Stimulated activated effector memory CD8-positive, alpha-beta T cell treated with anti-CD3 and anti-CD28 coated beads, Interleukin-12 subunit alpha, Interleukin-12 subunit beta, amount 100 ng/mL, for 72 hours (primary cell): ENCODE data around the gene GSE1.

Experiments
- ATAC-seq: fragments of 150-1000 bp; cut with Tn5 transposase; 2 replicates; pipeline ENCODE4 v1.10.0; 2021
- DNase-seq, 2 donors: peaks; one replicate each; pipeline ENCODE4 v3.0.0; 2021 to 2022; ENCODE audit warnings: low spot score in 2 of 2
- H3K27ac Mint-ChIP-seq: one replicate; pipeline ENCODE4 v1.8.0; 2022; ENCODE audit warnings: mild to moderate bottlenecking, mixed read lengths
- H3K36me3 Mint-ChIP-seq: one replicate; pipeline ENCODE4 v1.8.0; 2022; ENCODE audit warnings: mild to moderate bottlenecking, mixed read lengths
- H3K4me1 Mint-ChIP-seq: one replicate; pipeline ENCODE4 v1.8.0; 2022; ENCODE audit warnings: mixed read lengths
- H3K4me3 Mint-ChIP-seq: one replicate; pipeline ENCODE4 v1.8.0; 2022; ENCODE audit warnings: mild to moderate bottlenecking, mixed read lengths
- H3K9me3 Mint-ChIP-seq: one replicate; pipeline ENCODE4 v1.8.0; 2022; ENCODE audit warnings: mixed read lengths

GSE1 gene

GRCh38 chr16:85712801-85713200 lies 99.7 kb downstream of the GSE1 start:
- ATAC-seq: no peak
- DNase-seq: no peak
- Mint-ChIP-seq H3K4me3 (no peak overlapping the region), H3K27ac (no peak overlapping the region), H3K4me1 (peaks cover 5% of the 10 kb centered on the region), H3K9me3 (peaks cover 2% of the 10 kb centered on the region), H3K36me3 (no peaks in the 10 kb centered on the region)

GRCh38 chr16:85715169-85716021 lies 102.3 kb downstream of the GSE1 start:
- peak; percentile 43 for ATAC-seq
- H3K4me3 Mint-ChIP-seq: no peak overlapping the region
- peaks cover 2% of the 10 kb centered on the region for H3K9me3 Mint-ChIP-seq
- H3K36me3 Mint-ChIP-seq: no peaks in the 10 kb centered on the region
- H3K27ac Mint-ChIP-seq: peak overlapping the region; percentile 67
- peaks cover 12% of the 10 kb centered on the region for H3K4me1 Mint-ChIP-seq
- no peak for DNase-seq

GRCh38 chr16:85716022-85716679 lies 103.0 kb downstream of the GSE1 start:
- no peak for DNase-seq
- H3K4me1 Mint-ChIP-seq: peaks cover 12% of the 10 kb centered on the region
- H3K36me3 Mint-ChIP-seq: no peaks in the 10 kb centered on the region
- H3K27ac Mint-ChIP-seq: peak overlapping the region; percentile 67
- H3K9me3 Mint-ChIP-seq: peaks cover 2% of the 10 kb centered on the region
- no peak for ATAC-seq
- H3K4me3 Mint-ChIP-seq: no peak overlapping the region

- Mint-ChIP-seq H3K36me3 (no peaks in the 10 kb centered on the region), H3K4me1 (peaks cover 12% of the 10 kb centered on the region), H3K4me3 (no peak overlapping the region), H3K9me3 (peaks cover 2% of the 10 kb centered on the region), H3K27ac (peak overlapping the region; percentile 67)
- ATAC-seq (no peak), DNase-seq (no peak)
Observed at GRCh38 chr16:85716680-85717038, 103.5 kb downstream of the GSE1 start.

- no peaks in the 10 kb centered on the region for H3K9me3 Mint-ChIP-seq
- ATAC-seq (peak; percentile 53), DNase-seq (peak; percentile 58 to 79)
- H3K4me1 Mint-ChIP-seq: peaks cover 12% of the 10 kb centered on the region
- no peak overlapping the region for H3K27ac Mint-ChIP-seq
- H3K36me3 Mint-ChIP-seq: no peaks in the 10 kb centered on the region
- no peak overlapping the region for H3K4me3 Mint-ChIP-seq
Observed at GRCh38 chr16:85717393-85718152, 104.5 kb downstream of the GSE1 start.

GRCh38 chr16:85718153-85718477 lies 105.0 kb downstream of the GSE1 start:
- peaks cover 12% of the 10 kb centered on the region for H3K4me1 Mint-ChIP-seq
- no peak for ATAC-seq
- no peak overlapping the region for H3K27ac Mint-ChIP-seq
- no peaks in the 10 kb centered on the region for H3K36me3 Mint-ChIP-seq
- H3K4me3 Mint-ChIP-seq: no peak overlapping the region
- no peaks in the 10 kb centered on the region for H3K9me3 Mint-ChIP-seq
- no peak for DNase-seq

GRCh38 chr16:85718682-85719081 lies 105.6 kb downstream of the GSE1 start:
- H3K9me3 Mint-ChIP-seq: no peaks in the 10 kb centered on the region
- no peaks in the 10 kb centered on the region for H3K36me3 Mint-ChIP-seq
- ATAC-seq (no peak), DNase-seq (no peak)
- peaks cover 12% of the 10 kb centered on the region for H3K4me1 Mint-ChIP-seq
- H3K27ac Mint-ChIP-seq: no peak overlapping the region
- no peak overlapping the region for H3K4me3 Mint-ChIP-seq

- Mint-ChIP-seq H3K36me3 (no peaks in the 10 kb centered on the region), H3K4me1 (peaks cover 12% of the 10 kb centered on the region), H3K9me3 (no peaks in the 10 kb centered on the region), H3K27ac (no peak overlapping the region), H3K4me3 (no peak overlapping the region)
- DNase-seq: no peak
- ATAC-seq: no peak
Observed at GRCh38 chr16:85719605-85720301, 106.6 kb downstream of the GSE1 start.

GRCh38 chr16:85720302-85720637 lies 107.1 kb downstream of the GSE1 start:
- ATAC-seq (no peak), DNase-seq (no peak)
- H3K9me3 Mint-ChIP-seq: no peaks in the 10 kb centered on the region
- peaks cover 11% of the 10 kb centered on the region for H3K4me1 Mint-ChIP-seq
- H3K27ac Mint-ChIP-seq: no peak overlapping the region
- H3K4me3 Mint-ChIP-seq: no peak overlapping the region
- no peaks in the 10 kb centered on the region for H3K36me3 Mint-ChIP-seq

- H3K4me3 Mint-ChIP-seq: no peak overlapping the region
- DNase-seq: no peak
- H3K9me3 Mint-ChIP-seq: no peaks in the 10 kb centered on the region
- H3K27ac Mint-ChIP-seq: no peak overlapping the region
- H3K36me3 Mint-ChIP-seq: no peaks in the 10 kb centered on the region
- H3K4me1 Mint-ChIP-seq: peaks cover 8% of the 10 kb centered on the region
- ATAC-seq: no peak
Observed at GRCh38 chr16:85722128-85722893, 109.2 kb downstream of the GSE1 start.

- H3K4me3 Mint-ChIP-seq: no peak overlapping the region
- ATAC-seq (no peak), DNase-seq (no peak)
- no peak overlapping the region for H3K27ac Mint-ChIP-seq
- H3K9me3 Mint-ChIP-seq: no peaks in the 10 kb centered on the region
- H3K36me3 Mint-ChIP-seq: no peaks in the 10 kb centered on the region
- H3K4me1 Mint-ChIP-seq: no peaks in the 10 kb centered on the region
Observed at GRCh38 chr16:85724126-85724879, 111.2 kb downstream of the GSE1 start.

- ATAC-seq: no peak
- H3K27ac Mint-ChIP-seq: no peak overlapping the region
- H3K9me3 Mint-ChIP-seq: no peaks in the 10 kb centered on the region
Observed at GRCh38 chr16:85724936-85725335, 111.8 kb downstream of the GSE1 start.

More at GRCh38 chr16:85724936-85725335, 111.8 kb downstream of the GSE1 start:
- no peak overlapping the region for H3K4me3 Mint-ChIP-seq
- H3K36me3 Mint-ChIP-seq: no peaks in the 10 kb centered on the region
- DNase-seq: no peak
- no peaks in the 10 kb centered on the region for H3K4me1 Mint-ChIP-seq
